ENCODE results near the gene PPA1. TPM values are rescaled to one million over a fixed set of nuclear protein-coding genes. Genes with fewer than 3 reads are reported as not detected.

The PPA1 gene
- polyA plus RNA-seq, 1 donor (not counting 4 experiments of a cell fraction or from before 2014, with no cell fraction given), result 324 TPM

GRCh38 chr10:70228491-70228890, 4.7 kb downstream of the PPA1 start:
- Histone ChIP-seq H3K36me3 (ENCODE audit: control insufficient read depth in 2 of 2, extremely low read depth in 1 of 2, insufficient read depth in 2 of 2, low read length in 2 of 2) (peaks cover 2 to 15% of the 10 kb centered on the region in 2 experiments), H3K4me2 (ENCODE audit: control insufficient read depth, extremely low read depth, insufficient read depth, low read depth, low read length) (peak overlapping the region; percentile 25), H4K20me1 (ENCODE audit: control insufficient read depth, extremely low read depth, insufficient read depth, low read length) (peaks cover 4% of the 10 kb centered on the region), H3K27me3 (ENCODE audit: control insufficient read depth, extremely low read depth, insufficient read depth, low read length) (no peaks in the 10 kb centered on the region), H3K4me3 (ENCODE audit: control insufficient read depth in 2 of 3, extremely low read depth in 1 of 3, insufficient read depth in 2 of 3, low read depth in 1 of 3, low read length in 3 of 3) (no peak overlapping the region), H3K4me1 (ENCODE audit: control insufficient read depth, extremely low read depth, insufficient read depth, low read length) (peaks cover 15% of the 10 kb centered on the region), H3K9ac (ENCODE audit: control insufficient read depth, extremely low read depth, insufficient read depth, low read length) (no peak overlapping the region), H3K79me2 (ENCODE audit: control insufficient read depth, insufficient read depth, low read length) (peaks cover 86% of the 10 kb centered on the region), H3K9me3 (ENCODE audit: control insufficient read depth, low read depth, low read length) (no peaks in the 10 kb centered on the region), H3K27ac (ENCODE audit: control insufficient read depth, insufficient read depth, low read length) (no peak overlapping the region), H3K9me1 (ENCODE audit: control insufficient read depth, extremely low read depth, insufficient read depth, low read length) (no peaks in the 10 kb centered on the region), H2AFZ (ENCODE audit: control insufficient read depth, low read length) (no peak overlapping the region)
- DNase-seq (ENCODE audit: low read depth, low spot score), result no peak
- no peak for FAIRE-seq
- dilution Hi-C loops (cut with MboI; ENCODE audit: extremely low pct_ligation_motif_present, low sequenced_read_pairs), result no loop called here
- TF ChIP-seq EZH2 (IDR thresholded peaks at IDR 0.05; ENCODE audit: low read length) (no peak), CTCF (optimal IDR thresholded peaks at IDR 0.05 in 1 of 3, IDR thresholded peaks at IDR 0.05 in 1 of 3, conservative IDR thresholded peaks at IDR 0.05 in 1 of 3; ENCODE audit: extremely low read depth in 1 of 3, insufficient read depth in 2 of 3, low read length in 3 of 3) (no peak)

- dilution Hi-C loops (cut with MboI; ENCODE audit: extremely low pct_ligation_motif_present, low sequenced_read_pairs), result no loop called here
- Histone ChIP-seq H2AFZ (ENCODE audit: control insufficient read depth, low read length) (no peak overlapping the region), H3K4me2 (ENCODE audit: control insufficient read depth, extremely low read depth, insufficient read depth, low read depth, low read length) (peak overlapping the region; percentile 25), H3K79me2 (ENCODE audit: control insufficient read depth, insufficient read depth, low read length) (peaks cover 85% of the 10 kb centered on the region), H3K36me3 (ENCODE audit: control insufficient read depth in 2 of 2, extremely low read depth in 1 of 2, insufficient read depth in 2 of 2, low read length in 2 of 2) (peaks cover 2 to 15% of the 10 kb centered on the region in 2 experiments), H3K4me1 (ENCODE audit: control insufficient read depth, extremely low read depth, insufficient read depth, low read length) (peaks cover 15% of the 10 kb centered on the region), H3K9me3 (ENCODE audit: control insufficient read depth, low read depth, low read length) (no peaks in the 10 kb centered on the region), H3K9me1 (ENCODE audit: control insufficient read depth, extremely low read depth, insufficient read depth, low read length) (no peaks in the 10 kb centered on the region), H4K20me1 (ENCODE audit: control insufficient read depth, extremely low read depth, insufficient read depth, low read length) (peaks cover 7% of the 10 kb centered on the region), H3K9ac (ENCODE audit: control insufficient read depth, extremely low read depth, insufficient read depth, low read length) (peak overlapping the region; percentile 19), H3K27me3 (ENCODE audit: control insufficient read depth, extremely low read depth, insufficient read depth, low read length) (no peaks in the 10 kb centered on the region), H3K4me3 (ENCODE audit: control insufficient read depth in 2 of 3, extremely low read depth in 1 of 3, insufficient read depth in 2 of 3, low read depth in 1 of 3, low read length in 3 of 3) (no peak overlapping the region), H3K27ac (ENCODE audit: control insufficient read depth, insufficient read depth, low read length) (no peak overlapping the region)
- TF ChIP-seq EZH2 (IDR thresholded peaks at IDR 0.05; ENCODE audit: low read length), result no peak
- TF ChIP-seq CTCF (optimal IDR thresholded peaks at IDR 0.05 in 1 of 3, IDR thresholded peaks at IDR 0.05 in 1 of 3, conservative IDR thresholded peaks at IDR 0.05 in 1 of 3; ENCODE audit: extremely low read depth in 1 of 3, insufficient read depth in 2 of 3, low read length in 3 of 3), result no peak
- no peak for DNase-seq (ENCODE audit: low read depth, low spot score)
- no peak for FAIRE-seq
Measured at GRCh38 chr10:70227548-70228320, 5.5 kb downstream of the PPA1 start.

All from keratinocyte (primary cell).